GM13976 (cell line): Measurements from ENCODE around the gene DNAJC11.
"Not testable (repeated sequence)": the region's sequence is repeated elsewhere in the genome, so short reads cannot be mapped to it uniquely, and the experiment has no call there.

Experiments used
- DNase-seq: peaks from one replicate; pipeline ENCODE4 v3.0.0; 2012; ENCODE audit warnings: low spot score
- in situ Hi-C: fragments of 300-500 bp; cut with MboI; formaldehyde crosslinking; loops from one replicate; pipeline ENCODE4 v1.12.0; 2022; ENCODE audit warnings: low sequenced_read_pairs, mixed read lengths, inconsistent platforms; ENCODE audit not compliant: unreplicated experiment
- TF ChIP-seq, protein P1 (sequence below): IDR thresholded peaks from 2 replicates; pipeline ENCODE4 v1.5.1; 2012; ENCODE audit warnings: borderline replicate concordance, mild to moderate bottlenecking; ENCODE audit not compliant: insufficient read depth; ENCODE audit errors: extremely low read depth, missing control alignments, control extremely low read depth

Gene DNAJC11

DNA sequence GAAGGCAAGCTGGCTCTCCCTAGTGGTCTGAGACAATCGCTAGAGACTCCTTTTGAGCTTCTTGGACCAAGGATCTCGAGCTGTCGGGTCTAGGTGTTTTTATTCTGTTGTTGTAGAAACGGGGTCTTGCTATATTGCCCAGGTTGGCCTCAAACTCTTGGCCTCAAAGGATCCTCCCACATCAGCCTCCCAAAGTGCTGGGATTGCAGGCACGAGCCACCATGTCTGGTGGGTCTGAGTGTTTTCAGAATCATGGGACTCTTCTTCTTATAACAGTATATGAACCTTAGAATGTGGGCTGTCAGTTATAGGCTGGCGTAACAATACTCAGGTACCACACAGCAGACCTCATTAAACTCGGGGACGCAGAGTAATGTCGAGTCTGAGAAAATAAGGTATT, 33.1 kb downstream of the DNAJC11 start:
- TF ChIP-seq, protein P1, sequence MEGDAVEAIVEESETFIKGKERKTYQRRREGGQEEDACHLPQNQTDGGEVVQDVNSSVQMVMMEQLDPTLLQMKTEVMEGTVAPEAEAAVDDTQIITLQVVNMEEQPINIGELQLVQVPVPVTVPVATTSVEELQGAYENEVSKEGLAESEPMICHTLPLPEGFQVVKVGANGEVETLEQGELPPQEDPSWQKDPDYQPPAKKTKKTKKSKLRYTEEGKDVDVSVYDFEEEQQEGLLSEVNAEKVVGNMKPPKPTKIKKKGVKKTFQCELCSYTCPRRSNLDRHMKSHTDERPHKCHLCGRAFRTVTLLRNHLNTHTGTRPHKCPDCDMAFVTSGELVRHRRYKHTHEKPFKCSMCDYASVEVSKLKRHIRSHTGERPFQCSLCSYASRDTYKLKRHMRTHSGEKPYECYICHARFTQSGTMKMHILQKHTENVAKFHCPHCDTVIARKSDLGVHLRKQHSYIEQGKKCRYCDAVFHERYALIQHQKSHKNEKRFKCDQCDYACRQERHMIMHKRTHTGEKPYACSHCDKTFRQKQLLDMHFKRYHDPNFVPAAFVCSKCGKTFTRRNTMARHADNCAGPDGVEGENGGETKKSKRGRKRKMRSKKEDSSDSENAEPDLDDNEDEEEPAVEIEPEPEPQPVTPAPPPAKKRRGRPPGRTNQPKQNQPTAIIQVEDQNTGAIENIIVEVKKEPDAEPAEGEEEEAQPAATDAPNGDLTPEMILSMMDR = no peak
- in situ Hi-C loops = no loop called here
- no peak for DNase-seq

DNA sequence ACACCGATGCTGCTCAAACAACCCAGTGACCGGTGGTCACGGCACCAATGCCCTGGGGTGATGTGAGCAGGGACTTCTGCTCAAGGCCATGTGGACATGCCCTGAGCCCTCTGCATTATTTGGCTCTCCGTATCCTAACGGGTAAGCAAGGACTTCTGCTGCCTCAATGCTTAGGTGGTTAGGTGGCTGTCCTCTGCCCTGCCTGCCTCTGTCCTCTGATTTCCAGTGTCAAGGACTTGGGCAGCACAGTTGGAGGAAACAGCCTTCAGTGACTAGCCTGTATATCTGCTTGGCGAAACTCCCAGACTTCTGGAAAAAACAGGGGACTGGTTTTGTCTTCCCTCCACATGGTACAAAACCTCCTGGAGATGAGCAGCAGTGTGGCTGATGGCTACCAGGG, 34.5 kb downstream of the DNAJC11 start:
- no peak for DNase-seq
- in situ Hi-C loops = no loop called here
- TF ChIP-seq, protein P1 = no peak

DNA sequence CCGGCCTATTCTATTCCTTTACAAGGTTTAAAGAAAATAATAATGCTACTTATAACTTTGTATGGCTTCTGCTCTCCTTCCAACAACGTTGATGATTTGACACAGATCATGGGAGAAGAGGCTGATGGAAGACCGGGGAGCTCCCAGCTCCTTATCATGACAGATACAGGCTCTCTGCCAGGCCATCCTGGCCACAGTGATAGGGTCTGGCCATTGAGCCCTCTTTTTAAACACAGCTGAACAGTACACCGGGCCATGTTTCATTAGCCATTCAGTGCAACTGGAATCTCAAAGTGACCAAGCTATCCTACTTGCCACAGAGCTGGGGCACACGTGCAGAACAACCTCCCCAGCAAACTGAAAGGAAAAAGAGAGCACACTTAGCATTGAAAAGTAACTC, 34.9 kb downstream of the DNAJC11 start:
- in situ Hi-C loops = no loop called here
- DNase-seq = no peak
- TF ChIP-seq, protein P1 = no peak

DNA sequence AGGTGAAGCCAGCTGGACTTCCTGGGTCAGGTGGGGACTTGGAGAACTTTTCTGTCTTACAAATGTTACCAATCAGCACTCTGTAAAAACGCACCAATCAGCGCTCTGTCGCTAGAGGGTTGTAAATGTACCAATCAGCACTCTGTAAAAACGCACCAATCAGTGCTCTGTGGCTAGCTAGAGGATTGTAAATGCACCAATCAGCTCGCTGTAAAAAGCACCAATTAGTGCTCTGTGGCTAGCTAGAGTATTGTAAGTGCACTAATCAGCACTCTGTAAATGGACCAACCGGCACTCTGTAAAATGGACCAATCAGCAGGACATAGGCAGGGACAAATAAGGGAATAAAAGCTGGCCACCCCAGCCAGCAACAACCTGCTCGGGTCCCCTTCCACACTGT, 39.1 kb downstream of the DNAJC11 start:
- DNase-seq, in situ Hi-C loops: not testable (repeated sequence)

DNA sequence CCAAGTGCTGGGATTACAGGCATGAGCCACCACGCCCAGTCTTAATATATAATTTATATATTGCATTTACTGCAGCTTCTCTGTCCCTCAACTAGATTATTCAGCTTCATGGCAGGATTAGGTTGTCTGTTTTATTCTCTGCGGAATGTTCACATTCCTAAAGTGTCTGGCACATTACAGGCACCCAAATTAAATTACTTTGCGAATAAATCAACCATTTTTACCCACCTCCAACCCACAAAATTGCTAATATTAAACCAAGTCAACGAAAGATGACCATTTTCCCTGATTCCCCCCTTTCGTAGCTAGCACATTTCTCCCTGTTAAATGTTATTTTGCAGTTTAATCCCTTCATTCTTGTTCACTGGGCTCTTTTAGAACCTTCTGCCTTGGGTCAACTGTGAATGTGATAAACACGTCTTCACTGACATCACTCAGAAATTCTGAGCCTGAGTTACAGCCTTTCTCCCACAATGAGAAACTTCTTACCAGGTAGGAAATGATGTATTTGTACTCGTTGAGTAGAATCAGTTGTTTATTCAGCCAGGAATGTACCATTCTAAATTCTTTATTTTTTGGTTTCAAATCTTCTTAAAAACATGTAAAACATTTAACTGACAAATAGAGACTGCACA, 41.1 kb downstream of the DNAJC11 start:
- in situ Hi-C loops = no loop called here
- TF ChIP-seq, protein P1 = no peak
- no peak for DNase-seq

DNA sequence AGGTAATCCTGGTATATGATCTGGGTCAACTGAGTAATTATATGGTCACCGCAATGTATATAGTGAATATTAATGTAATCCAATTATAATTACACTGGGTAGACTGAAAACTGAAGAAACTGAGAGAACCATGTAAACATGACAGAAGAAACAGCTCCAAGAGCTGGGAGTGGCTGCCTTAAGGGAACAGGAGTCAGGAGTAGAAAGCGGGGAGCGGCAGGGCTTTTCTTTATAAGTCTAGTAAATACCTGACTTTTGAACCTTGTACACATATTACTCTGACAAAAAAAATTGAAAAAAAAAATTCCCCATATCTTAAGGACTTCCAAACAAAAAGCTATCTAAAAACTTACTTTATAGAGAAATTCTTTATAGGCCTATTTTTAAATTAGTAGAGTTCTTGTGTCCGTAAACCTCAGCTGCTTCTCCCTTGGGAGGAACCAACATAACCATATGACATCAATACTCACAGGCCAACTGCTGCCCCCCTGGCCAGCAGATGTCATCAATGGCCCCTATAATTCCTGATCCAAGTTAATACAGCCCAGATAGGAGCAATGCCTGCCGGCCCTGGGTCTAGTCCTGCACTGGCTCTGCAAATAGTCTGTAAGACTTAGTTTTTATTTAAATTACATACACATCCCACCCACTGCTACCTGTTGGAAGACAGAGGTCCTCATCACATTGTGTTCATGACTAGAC, 43.1 kb downstream of the DNAJC11 start:
- DNase-seq = no peak
- in situ Hi-C loops = no loop called here
- TF ChIP-seq, protein P1 = no peak

DNA sequence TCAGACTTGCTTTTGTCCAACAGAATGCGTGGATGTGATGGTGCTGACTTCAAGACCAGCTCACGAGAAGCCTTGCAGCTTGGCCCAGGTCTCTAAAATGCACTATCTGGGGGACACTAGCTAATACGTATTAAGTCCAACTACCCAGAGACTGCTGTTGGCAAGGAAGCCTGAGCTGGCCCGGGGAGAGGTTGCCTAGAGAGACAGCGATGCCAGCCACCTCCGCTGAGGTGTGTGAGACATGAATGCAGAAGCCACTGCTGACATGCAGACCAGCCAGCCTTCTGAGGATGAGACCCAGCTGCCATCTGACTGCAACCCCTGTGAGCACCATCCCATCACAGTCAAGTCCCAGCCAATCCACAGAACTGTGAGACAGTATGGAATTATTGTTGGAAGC, 44.5 kb downstream of the DNAJC11 start:
- in situ Hi-C loops = no loop called here
- DNase-seq = no peak
- TF ChIP-seq, protein P1 = no peak
